Prostate gland (tissue), 2 donors: ENCODE data around the gene SAMD4A.

Experiments used
- POLR2A ChIP-seq: fragments of 450-650 bp; IDR thresholded peaks from one replicate; pipeline ENCODE4 v1.6.1; 2016; ENCODE audit warnings: antibody characterized with exemption, mild to moderate bottlenecking
- POLR2AphosphoS5 ChIP-seq: sonication (generic); formaldehyde crosslinking; IDR thresholded peaks from one replicate; pipeline ENCODE4 v1.6.1; 2017; ENCODE audit warnings: antibody characterized with exemption
- TF ChIP-seq, protein P1 (sequence below), 4 experiments: fragments of 200-600 bp in 2 of 4; fragments of 450-650 bp in 2 of 4; sonication (generic) in 2 of 4; IDR thresholded peaks; 1 replicate in 3 of 4; 2 replicates in 1 of 4; pipeline ENCODE4 v1.5.1; 2016 to 2019; ENCODE audit warnings: antibody characterized with exemption in 4 of 4, mild to moderate bottlenecking in 2 of 4, moderate library complexity in 2 of 4

DNA sequence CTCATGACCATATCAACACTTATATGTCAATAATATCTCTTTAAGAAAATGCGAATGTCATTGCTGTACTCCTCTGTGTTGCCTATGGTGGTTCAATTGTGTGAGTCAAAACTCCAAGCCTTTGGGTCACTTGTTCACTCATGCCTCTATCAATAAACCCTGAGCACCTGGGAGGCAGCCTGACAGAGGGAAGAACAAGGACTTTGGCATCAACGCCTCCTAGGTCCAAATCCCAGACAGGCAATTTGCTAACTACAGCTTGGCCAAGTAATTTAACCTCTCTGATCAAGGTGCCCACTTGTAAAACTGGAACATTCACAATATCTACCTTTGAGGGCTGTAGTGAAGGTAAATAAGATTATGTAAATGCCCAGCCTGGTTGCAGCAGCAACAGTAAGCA, 137.8 kb downstream of the SAMD4A start:
- TF ChIP-seq, protein P1, sequence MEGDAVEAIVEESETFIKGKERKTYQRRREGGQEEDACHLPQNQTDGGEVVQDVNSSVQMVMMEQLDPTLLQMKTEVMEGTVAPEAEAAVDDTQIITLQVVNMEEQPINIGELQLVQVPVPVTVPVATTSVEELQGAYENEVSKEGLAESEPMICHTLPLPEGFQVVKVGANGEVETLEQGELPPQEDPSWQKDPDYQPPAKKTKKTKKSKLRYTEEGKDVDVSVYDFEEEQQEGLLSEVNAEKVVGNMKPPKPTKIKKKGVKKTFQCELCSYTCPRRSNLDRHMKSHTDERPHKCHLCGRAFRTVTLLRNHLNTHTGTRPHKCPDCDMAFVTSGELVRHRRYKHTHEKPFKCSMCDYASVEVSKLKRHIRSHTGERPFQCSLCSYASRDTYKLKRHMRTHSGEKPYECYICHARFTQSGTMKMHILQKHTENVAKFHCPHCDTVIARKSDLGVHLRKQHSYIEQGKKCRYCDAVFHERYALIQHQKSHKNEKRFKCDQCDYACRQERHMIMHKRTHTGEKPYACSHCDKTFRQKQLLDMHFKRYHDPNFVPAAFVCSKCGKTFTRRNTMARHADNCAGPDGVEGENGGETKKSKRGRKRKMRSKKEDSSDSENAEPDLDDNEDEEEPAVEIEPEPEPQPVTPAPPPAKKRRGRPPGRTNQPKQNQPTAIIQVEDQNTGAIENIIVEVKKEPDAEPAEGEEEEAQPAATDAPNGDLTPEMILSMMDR (IDR thresholded peaks at IDR 0.05), result no peak
- no peak for TF ChIP-seq POLR2A
- no peak for TF ChIP-seq POLR2AphosphoS5
